Stimulated activated CD4-positive, alpha-beta T cell treated with anti-CD3 and anti-CD28 coated beads, Interleukin-1b, Interleukin-23, amount 100 ng/mL, for 48 hours (primary cell): ENCODE measurements around the gene NEB.
A peak's percentile ranks its signal among the peaks of the same experiment; 100 is the strongest.
"Not testable (repeated sequence)": the region's sequence is repeated elsewhere in the genome, so short reads cannot be mapped to it uniquely, and the experiment has no call there.

Experiments used
- DNase-seq: peaks from one replicate; pipeline ENCODE4 v3.0.0-alpha.2; 2020

The NEB gene

GRCh38 chr2:151698134-151698533 is 36.1 kb downstream of the NEB start:
- not testable (repeated sequence) for DNase-seq

GRCh38 chr2:151695778-151696177 is 38.5 kb downstream of the NEB start:
- DNase-seq: no peak

- no peak for DNase-seq
These were observed 42.6 kb downstream of the NEB start for GRCh38 chr2:151691631-151692030.

GRCh38 chr2:151688719-151689118 is 45.6 kb downstream of the NEB start:
- DNase-seq: no peak

- no peak for DNase-seq
These were observed 51.7 kb downstream of the NEB start for GRCh38 chr2:151682459-151683003.

- DNase-seq: no peak
These were observed 53.2 kb downstream of the NEB start for GRCh38 chr2:151681051-151681450.

GRCh38 chr2:151679994-151680393 is 54.3 kb downstream of the NEB start:
- DNase-seq: no peak

- DNase-seq: no peak
These were observed 55.4 kb downstream of the NEB start for GRCh38 chr2:151678849-151679248.

GRCh38 chr2:151673016-151673415 is 61.3 kb downstream of the NEB start:
- DNase-seq: no peak

- no peak for DNase-seq
These were observed 62.0 kb downstream of the NEB start for GRCh38 chr2:151672277-151672676.

- no peak for DNase-seq
These were observed 63.3 kb downstream of the NEB start for GRCh38 chr2:151670846-151671597.

GRCh38 chr2:151670346-151670745 is 63.9 kb downstream of the NEB start:
- DNase-seq: peak; percentile 3

- peak; percentile 34 for DNase-seq
These were observed 64.6 kb downstream of the NEB start for GRCh38 chr2:151669585-151670081.

- DNase-seq: no peak
These were observed 65.5 kb downstream of the NEB start for GRCh38 chr2:151668737-151669136.

- DNase-seq: no peak
These were observed 68.3 kb downstream of the NEB start for GRCh38 chr2:151665959-151666358.

GRCh38 chr2:151664520-151664919 is 69.8 kb downstream of the NEB start:
- DNase-seq: no peak

GRCh38 chr2:151661625-151662024 is 72.7 kb downstream of the NEB start:
- no peak for DNase-seq

- DNase-seq: no peak
These were observed 76.2 kb downstream of the NEB start for GRCh38 chr2:151658081-151658480.

- DNase-seq: no peak
These were observed 76.6 kb downstream of the NEB start for GRCh38 chr2:151657667-151658076.

GRCh38 chr2:151655663-151656398 is 78.4 kb downstream of the NEB start:
- no peak for DNase-seq

GRCh38 chr2:151654891-151655290 is 79.4 kb downstream of the NEB start:
- DNase-seq: no peak

GRCh38 chr2:151654085-151654484 is 80.2 kb downstream of the NEB start:
- no peak for DNase-seq

- no peak for DNase-seq
These were observed 83.0 kb downstream of the NEB start for GRCh38 chr2:151651274-151651673.

- no peak for DNase-seq
These were observed 83.8 kb downstream of the NEB start for GRCh38 chr2:151650456-151650855.
